GM23248 (cell line): ENCODE measurements around the gene PF4V1. TPM values are rescaled to one million over a fixed set of nuclear protein-coding genes. Genes with fewer than 3 reads are reported as not detected.
A peak's percentile ranks its signal among the peaks of the same experiment; 100 is the strongest.

ENCODE experiments used
- DNase-seq: peaks from one replicate; pipeline ENCODE4 v3.0.0-alpha.2; 2015
- H2AFZ ChIP-seq: fragments of 200-600 bp; sonication (generic); 2 replicates; pipeline ENCODE4 v1.6.1; 2016; ENCODE audit warnings: antibody characterized with exemption
- H3F3A ChIP-seq: fragments of 200-600 bp; sonication (generic); 2 replicates; pipeline ENCODE4 v1.6.1; 2016; ENCODE audit warnings: mild to moderate bottlenecking, antibody characterized with exemption, mixed run types; ENCODE audit not compliant: insufficient read depth
- H3K27ac ChIP-seq: fragments of 200-600 bp; sonication (generic); 2 replicates; pipeline ENCODE4 v1.5.1; 2016; ENCODE audit warnings: mild to moderate bottlenecking
- H3K27me3 ChIP-seq: fragments of 200-600 bp; sonication (generic); replicated peaks from 2 replicates; pipeline ENCODE4 v1.6.1; 2016; ENCODE audit warnings: mild to moderate bottlenecking; ENCODE audit not compliant: insufficient read depth
- H3K36me3 ChIP-seq: fragments of 200-600 bp; sonication (generic); 2 replicates; pipeline ENCODE4 v1.6.1; 2016; ENCODE audit warnings: low read depth, mild to moderate bottlenecking
- H3K4me1 ChIP-seq: fragments of 200-600 bp; sonication (generic); 2 replicates; pipeline ENCODE4 v1.6.1; 2016; ENCODE audit warnings: mild to moderate bottlenecking; ENCODE audit not compliant: insufficient read depth
- H3K4me2 ChIP-seq: fragments of 200-600 bp; sonication (generic); one replicate; pipeline ENCODE4 v1.6.1; 2016; ENCODE audit warnings: mild to moderate bottlenecking; ENCODE audit not compliant: unreplicated experiment
- H3K4me3 ChIP-seq: fragments of 200-600 bp; sonication (generic); 2 replicates; pipeline ENCODE4 v1.5.1; 2016; ENCODE audit warnings: mild to moderate bottlenecking
- H3K79me2 ChIP-seq: fragments of 200-600 bp; sonication (generic); 2 replicates; pipeline ENCODE4 v1.6.1; 2016; ENCODE audit warnings: mild to moderate bottlenecking; ENCODE audit not compliant: insufficient read depth
- H3K9ac ChIP-seq: fragments of 200-600 bp; sonication (generic); 2 replicates; pipeline ENCODE4 v1.6.1; 2016; ENCODE audit warnings: mild to moderate bottlenecking
- H3K9me2 ChIP-seq: fragments of 200-600 bp; sonication (generic); 2 replicates; pipeline ENCODE4 v1.6.1; 2016; ENCODE audit warnings: mixed run types, mild to moderate bottlenecking, moderate library complexity; ENCODE audit not compliant: insufficient read depth
- H3K9me3 ChIP-seq: fragments of 200-600 bp; sonication (generic); one replicate; pipeline ENCODE4 v1.6.1; 2017; ENCODE audit warnings: low read depth
- H4K20me1 ChIP-seq: fragments of 200-600 bp; sonication (generic); 2 replicates; pipeline ENCODE4 v1.6.0; 2016; ENCODE audit not compliant: insufficient read depth
- EZH2 ChIP-seq: fragments of 200-600 bp; sonication (generic); IDR thresholded peaks from 2 replicates; pipeline ENCODE4 v1.6.1; 2018; ENCODE audit warnings: antibody characterized with exemption, mild to moderate bottlenecking; ENCODE audit not compliant: insufficient read depth, poor library complexity, severe bottlenecking
- EZH2phosphoT487 ChIP-seq: fragments of 200-600 bp; sonication (generic); IDR thresholded peaks from 2 replicates; pipeline ENCODE4 v1.6.1; 2018; ENCODE audit warnings: antibody characterized with exemption, moderate library complexity, mild to moderate bottlenecking, low read depth; ENCODE audit not compliant: insufficient read depth
- WGBS, 2 experiments: methylation state at CpG; one replicate each; pipeline ENCODE4 v1.1.6; 2015 to 2017; ENCODE audit warnings: low lambda C conversion rate in 2 of 2, low coverage in 1 of 2; ENCODE audit errors: missing lambda C conversion rate in 2 of 2; 5-methylcytosine and 5-hydroxymethylcytosine counted together
- in situ Hi-C: fragments of 300-500 bp; cut with MboI; formaldehyde crosslinking; loops from 2 replicates; pipeline ENCODE4 v1.15.0; 2020
- polyA plus RNA-seq: library from polyadenylated mRNA; unstranded; fragments of >200 nt; fragmentation: Nextera tagmentation; extraction: Ambion mirVana; gene quantifications from 2 replicates; pipeline ENCODE4 v1.2.1, GENCODE V29; 2016
- total RNA-seq: library from RNA; depleted of rRNA; stranded (reverse); fragments of >200 nt; shearing (Covaris generic); gene quantifications from 2 replicates; pipeline ENCODE4 v1.2.3, GENCODE V29; 2014

The PF4V1 gene
- total and polyA plus RNA-seq, 2 experiments from 2014 or later: 8.1 to 13.8 TPM

GRCh38 chr4:73859614-73860088 lies 6.6 kb downstream of the PF4V1 start:
- in situ Hi-C loops: no loop called here
- Histone ChIP-seq H3K9ac (no peak overlapping the region), H3K4me1 (peaks cover 25% of the 10 kb centered on the region), H3K4me2 (peak overlapping the region; percentile 14), H3K4me3 (no peak overlapping the region), H3K36me3 (no peaks in the 10 kb centered on the region), H3K79me2 (no peaks in the 10 kb centered on the region), H3K9me3 (no peaks in the 10 kb centered on the region), H3K27me3 (no peaks in the 10 kb centered on the region), H4K20me1 (no peaks in the 10 kb centered on the region), H3K9me2 (no peaks in the 10 kb centered on the region), H3F3A (peaks cover 36% of the 10 kb centered on the region), H3K27ac (0 out of 2 replicates have a peak overlapping the region, but pooled peaks have one; percentile 3), H2AFZ (no peak overlapping the region)
- DNase-seq: peak; percentile 47
- TF ChIP-seq EZH2phosphoT487: no peak
- TF ChIP-seq EZH2: no peak

DNA sequence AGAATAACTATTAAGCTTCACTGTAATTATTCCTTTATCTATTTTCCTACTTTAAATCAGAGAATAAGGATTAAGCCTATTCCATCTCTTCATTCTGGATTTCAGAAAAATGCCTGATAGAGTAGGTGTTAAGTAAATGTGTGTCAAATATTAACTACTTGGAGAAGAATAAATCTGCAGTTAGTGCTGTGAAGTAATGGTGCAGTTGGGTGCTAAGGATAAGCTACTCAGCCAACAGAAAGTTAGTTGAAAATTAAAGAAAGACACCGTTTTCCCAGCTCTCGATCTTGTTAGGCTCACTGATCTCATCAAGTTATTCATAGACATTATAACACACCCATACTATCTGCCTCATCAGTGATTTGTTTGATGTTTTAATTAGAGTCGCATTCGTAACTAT lies 7.1 kb downstream of the PF4V1 start:
- Histone ChIP-seq H3K27ac (no peak overlapping the region), H2AFZ (no peak overlapping the region), H3K9me2 (no peaks in the 10 kb centered on the region), H3F3A (peaks cover 36% of the 10 kb centered on the region), H3K79me2 (no peaks in the 10 kb centered on the region), H3K9me3 (no peaks in the 10 kb centered on the region), H3K4me3 (no peak overlapping the region), H3K27me3 (no peaks in the 10 kb centered on the region), H3K4me1 (peaks cover 25% of the 10 kb centered on the region), H3K36me3 (no peaks in the 10 kb centered on the region), H4K20me1 (no peaks in the 10 kb centered on the region), H3K4me2 (peak overlapping the region; percentile 14), H3K9ac (no peak overlapping the region)
- WGBS, 2 experiments: 40 to 43% methylated on average over 4 of the region's 4 CpGs
- no peak for TF ChIP-seq EZH2
- TF ChIP-seq EZH2phosphoT487: no peak
- DNase-seq: no peak
- in situ Hi-C loops: no loop called here

DNA sequence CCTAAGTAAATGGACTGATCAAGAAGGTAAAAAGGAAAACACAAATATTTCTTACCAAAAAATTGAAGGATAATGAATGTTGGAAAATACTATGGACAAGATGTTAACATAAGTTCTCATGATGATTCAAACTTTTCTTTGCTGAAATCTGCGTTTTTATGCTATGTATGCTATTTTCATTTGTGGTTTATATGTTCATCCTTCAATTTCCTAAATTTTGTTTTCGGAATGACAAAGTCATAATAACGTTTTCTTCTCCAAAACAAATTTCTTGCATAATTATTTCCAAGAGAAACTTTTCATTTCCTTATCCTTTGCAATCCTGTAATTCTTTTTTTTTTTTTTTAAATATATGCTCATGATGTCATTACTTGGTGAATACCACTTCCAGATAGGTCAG lies 7.8 kb downstream of the PF4V1 start:
- Histone ChIP-seq H3K36me3 (no peaks in the 10 kb centered on the region), H4K20me1 (no peaks in the 10 kb centered on the region), H2AFZ (no peak overlapping the region), H3K4me2 (no peak overlapping the region), H3K79me2 (no peaks in the 10 kb centered on the region), H3K4me3 (no peak overlapping the region), H3K27me3 (no peaks in the 10 kb centered on the region), H3K9ac (no peak overlapping the region), H3K4me1 (peaks cover 24% of the 10 kb centered on the region), H3K9me3 (no peaks in the 10 kb centered on the region), H3K27ac (no peak overlapping the region), H3F3A (peaks cover 30% of the 10 kb centered on the region), H3K9me2 (no peaks in the 10 kb centered on the region)
- in situ Hi-C loops: no loop called here
- 94 to 97% methylated on average over 3 of the region's 3 CpGs for WGBS, 2 experiments
- DNase-seq: no peak
- TF ChIP-seq EZH2: no peak
- no peak for TF ChIP-seq EZH2phosphoT487

- in situ Hi-C loops: no loop called here
- Histone ChIP-seq H3K36me3 (no peaks in the 10 kb centered on the region), H3K4me1 (peaks cover 14% of the 10 kb centered on the region), H3K27me3 (no peaks in the 10 kb centered on the region), H2AFZ (no peak overlapping the region), H3K4me3 (no peak overlapping the region), H3K9me2 (no peaks in the 10 kb centered on the region), H3K9me3 (no peaks in the 10 kb centered on the region), H3K27ac (no peak overlapping the region), H3K4me2 (no peak overlapping the region), H3F3A (peaks cover 16% of the 10 kb centered on the region), H4K20me1 (no peaks in the 10 kb centered on the region), H3K79me2 (no peaks in the 10 kb centered on the region), H3K9ac (no peak overlapping the region)
- TF ChIP-seq EZH2phosphoT487 (no peak), EZH2 (no peak)
- peak; percentile 52 for DNase-seq
- 94 to 100% methylated on average over 1 of the region's 1 CpG for WGBS, 2 experiments
Observed at GRCh38 chr4:73862322-73862721, 9.2 kb downstream of the PF4V1 start.

- in situ Hi-C loops: no loop called here
- Histone ChIP-seq H4K20me1 (no peaks in the 10 kb centered on the region), H2AFZ (no peak overlapping the region), H3K36me3 (no peaks in the 10 kb centered on the region), H3K79me2 (no peaks in the 10 kb centered on the region), H3K27ac (no peak overlapping the region), H3K4me3 (no peak overlapping the region), H3K9me3 (no peaks in the 10 kb centered on the region), H3F3A (peaks cover 10% of the 10 kb centered on the region), H3K4me1 (peaks cover 9% of the 10 kb centered on the region), H3K9me2 (no peaks in the 10 kb centered on the region), H3K4me2 (no peak overlapping the region), H3K9ac (no peak overlapping the region), H3K27me3 (no peaks in the 10 kb centered on the region)
- TF ChIP-seq EZH2: no peak
- TF ChIP-seq EZH2phosphoT487: no peak
- no peak for DNase-seq
- 91 to 94% methylated on average over 2 of the region's 2 CpGs for WGBS, 2 experiments
Observed at GRCh38 chr4:73864365-73864764, 11.3 kb downstream of the PF4V1 start.
